GM20000 (cell line): ENCODE data around the gene PHETA2.
"Not testable (repeated sequence)": the region's sequence is repeated elsewhere in the genome, so short reads cannot be mapped to it uniquely, and the experiment has no call there.

ENCODE experiments used
- DNase-seq: peaks from one replicate; pipeline ENCODE4 v3.0.0; 2012; ENCODE audit warnings: low spot score
- CTCF ChIP-seq: IDR thresholded peaks from 2 replicates; pipeline ENCODE4 v1.5.1; 2012; ENCODE audit warnings: mild to moderate bottlenecking, control low read depth; ENCODE audit errors: extremely low read depth, missing control alignments

The PHETA2 gene

DNA sequence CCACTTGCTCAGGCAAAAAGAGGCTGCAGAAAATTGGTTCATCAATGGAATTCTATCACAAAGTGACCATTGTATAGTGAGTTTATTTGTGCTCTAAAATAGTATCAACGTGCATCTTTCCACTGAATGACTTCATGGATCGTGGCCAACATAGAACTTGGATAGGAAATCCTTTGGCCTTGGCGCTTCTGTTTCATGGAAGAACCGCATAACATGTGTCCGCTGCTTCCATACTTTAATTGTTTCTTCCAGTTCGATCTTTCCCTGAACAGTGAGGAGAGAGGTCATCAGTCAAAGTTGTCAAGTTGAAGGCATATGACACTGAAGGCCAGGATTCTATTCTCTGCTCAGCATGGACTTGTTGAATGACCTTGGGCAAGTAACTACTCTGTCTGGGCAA, 12.0 kb downstream of the PHETA2 start:
- no peak for DNase-seq
- no peak for TF ChIP-seq CTCF

DNA sequence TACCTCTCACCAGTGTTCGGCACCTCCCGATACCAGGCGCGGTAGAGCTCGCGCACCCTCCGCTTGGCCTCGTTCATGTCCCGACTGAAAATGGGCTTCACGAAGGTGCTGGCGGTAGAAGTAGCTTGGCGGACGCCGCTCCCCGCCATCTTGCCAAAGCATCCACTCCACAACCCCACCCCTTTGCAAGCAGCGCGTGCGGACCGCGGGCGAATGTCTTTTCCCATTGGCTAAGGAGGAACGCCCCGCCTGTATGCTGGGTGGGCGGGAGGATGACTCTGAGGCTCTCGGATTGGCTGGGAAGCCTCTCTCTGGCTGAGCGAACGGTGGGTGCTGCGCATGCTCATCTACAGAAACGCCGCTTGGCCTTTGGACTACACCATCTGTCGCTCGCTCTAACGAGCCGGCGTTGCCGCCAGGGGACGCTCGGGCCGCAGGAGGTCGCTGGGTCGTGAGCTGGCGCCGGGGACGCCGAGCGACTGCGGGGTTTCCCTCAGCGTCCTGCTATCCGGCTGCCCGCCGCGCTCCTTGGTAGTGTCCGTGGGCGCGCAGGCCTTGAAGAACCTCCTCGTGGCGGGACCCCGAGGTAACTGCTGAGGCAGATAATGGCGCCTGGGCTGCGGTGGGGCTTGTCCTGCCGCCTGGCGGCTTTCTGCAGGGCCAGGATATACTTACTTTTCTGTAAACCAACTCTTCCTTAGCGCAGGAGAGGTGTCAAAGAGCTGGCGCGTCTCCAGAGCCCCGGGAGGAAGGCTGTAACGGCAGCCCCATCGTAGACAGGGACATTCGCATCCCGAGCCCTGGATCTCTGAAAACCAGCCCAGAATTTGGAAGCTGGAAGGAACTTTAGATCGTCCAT, 16.8 kb downstream of the PHETA2 start, which contains the start of gene NDUFA6:
Gene NDUFA6, minus strand, starts transcription at position 177 of the 859 bp plus-strand sequence. Its CDS starts 28 bp downstream, at position 149.
- peak; percentile 95 for TF ChIP-seq CTCF
- peak; percentile 97 for DNase-seq

GRCh38 chr22:42091455-42091782, 17.4 kb downstream of the PHETA2 start:
- no peak for DNase-seq
- TF ChIP-seq CTCF: no peak

DNA sequence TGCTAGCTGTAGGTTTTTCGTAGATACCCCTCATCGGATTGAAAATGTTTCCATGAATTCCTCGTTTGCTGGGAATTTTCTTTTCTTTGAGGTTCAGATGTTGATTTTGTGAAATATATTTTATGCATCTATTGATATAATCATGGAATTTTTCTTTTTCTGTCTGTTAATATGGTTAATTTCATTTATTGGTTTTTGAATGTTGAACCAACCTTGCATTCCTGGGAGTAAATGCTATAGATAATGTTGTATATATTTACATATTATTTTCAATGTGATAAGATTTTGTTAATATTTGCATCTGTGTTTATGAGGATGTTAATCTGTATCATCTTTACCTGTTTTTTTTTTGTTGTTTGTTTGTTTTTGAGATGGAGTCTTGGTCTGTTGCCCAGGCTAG, 27.2 kb downstream of the PHETA2 start:
- TF ChIP-seq CTCF: no peak
- DNase-seq: no peak

DNA sequence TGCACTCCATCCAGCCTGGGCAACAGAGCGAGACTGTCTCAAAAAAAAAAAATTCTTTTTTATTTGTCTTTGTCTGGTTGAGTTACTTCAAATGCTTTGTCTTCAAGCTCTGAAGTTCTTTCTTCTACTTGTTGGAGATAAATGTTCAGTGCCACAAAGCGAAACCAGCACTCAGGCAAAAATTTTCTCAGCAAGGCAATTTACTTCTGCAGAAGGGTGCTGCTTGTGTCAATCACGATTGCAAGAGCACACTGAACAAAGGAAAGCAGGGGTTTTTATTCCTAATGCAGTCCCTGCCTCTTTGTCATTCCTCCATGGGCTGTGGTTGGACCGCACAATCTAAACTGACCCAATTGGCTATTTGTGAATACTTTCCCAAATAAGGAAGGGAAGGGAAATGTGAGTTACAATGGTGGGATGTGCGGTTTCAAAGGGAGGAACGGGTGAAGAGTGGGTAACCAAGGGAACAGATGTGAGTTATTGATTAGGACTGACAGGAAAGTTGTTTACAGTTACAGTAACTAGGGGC, 30.3 kb downstream of the PHETA2 start:
- not testable (repeated sequence) for DNase-seq

GRCh38 chr22:42108848-42109247, 34.8 kb downstream of the PHETA2 start:
- TF ChIP-seq CTCF: no peak
- no peak for DNase-seq

- no peak for TF ChIP-seq CTCF
- DNase-seq: no peak
These were observed 37.8 kb downstream of the PHETA2 start for GRCh38 chr22:42111798-42112197.

GRCh38 chr22:42112793-42113192, 38.7 kb downstream of the PHETA2 start:
- not testable (repeated sequence) for DNase-seq
